ENCODE measurements around the gene PPP1R1B. TPM values are rescaled to one million over a fixed set of nuclear protein-coding genes. Genes with fewer than 3 reads are reported as not detected.

The PPP1R1B gene
- total and polyA plus RNA-seq, 2 of the 4 experiments (the other 2 are of a cell fraction): not detected

GRCh38 chr17:39580082-39580468 is 46.7 kb upstream of the PPP1R1B start:
- Histone ChIP-seq H3K18ac (ENCODE audit: low read depth, low read length) (no peak overlapping the region), H3K56ac (ENCODE audit: extremely low read depth, insufficient read depth, low read length) (no peak overlapping the region), H3K27ac (ENCODE audit: insufficient read depth, low read length) (no peak overlapping the region), H4K8ac (ENCODE audit: low read depth in 2 of 2, low read length in 2 of 2) (no peak overlapping the region), H2AFZ (replicated peaks; ENCODE audit: low read length, poor library complexity) (no peak overlapping the region), H3K4me2 (ENCODE audit: low read depth, low read length) (no peak overlapping the region), H3K9ac (ENCODE audit: low read depth, low read length) (no peak overlapping the region), H2AK9ac (replicated peaks; ENCODE audit: low read depth, low read length, poor library complexity) (no peak overlapping the region), H3K4ac (ENCODE audit: low read depth, low read length) (no peak overlapping the region), H2BK120ac (ENCODE audit: low read depth, low read length) (no peak overlapping the region), H3K9me1 (ENCODE audit: insufficient read depth, low read length) (no peaks in the 10 kb centered on the region), H3K23ac (ENCODE audit: low read depth, low read length) (no peak overlapping the region), H3K4me3 (ENCODE audit: insufficient read depth, low read depth, low read length) (no peak overlapping the region), H3K9me3 (ENCODE audit: control insufficient read depth, insufficient read depth, low read length) (no peaks in the 10 kb centered on the region), H3K79me1 (ENCODE audit: low read depth in 1 of 2, low read length in 2 of 2) (no peaks in the 10 kb centered on the region), H4K5ac (ENCODE audit: low read depth, low read length) (no peak overlapping the region), H3K27me3 (ENCODE audit: control insufficient read depth, insufficient read depth, low read length) (peaks cover 33% of the 10 kb centered on the region), H4K20me1 (ENCODE audit: insufficient read depth, low read length) (no peaks in the 10 kb centered on the region), H2AK5ac (ENCODE audit: low read depth, low read length) (no peak overlapping the region), H2BK15ac (ENCODE audit: low read depth, low read length) (no peak overlapping the region), H4K91ac (ENCODE audit: insufficient read depth, low read depth, low read length) (no peak overlapping the region), H3K14ac (replicated peaks; ENCODE audit: low read depth, low read length) (no peak overlapping the region), H2BK20ac (ENCODE audit: low read depth, low read length) (no peak overlapping the region), H3K4me1 (ENCODE audit: control insufficient read depth, insufficient read depth, low read length) (no peaks in the 10 kb centered on the region), H2BK5ac (ENCODE audit: low read depth, low read length, poor library complexity, severe bottlenecking) (no peak overlapping the region), H3K36me3 (ENCODE audit: control insufficient read depth, insufficient read depth, low read length) (no peaks in the 10 kb centered on the region)
- intact Hi-C loops (cut with micrococcal nuclease) (no loop called here), in situ Hi-C loops (cut with MboI; ENCODE audit: low sequenced_read_pairs) (no loop called here), dilution Hi-C loops (cut with HindIII; ENCODE audit: low sequenced_read_pairs, unreplicated experiment) (no loop called here)
- DNase-seq (no peak), ATAC-seq (ENCODE audit: low read depth) (no peak)
- POLR2A ChIA-PET (ENCODE audit: unreplicated experiment): interaction anchor here (0.6 kb wide), 1 partner anchor 15 kb away, joined by 3 read pairs; no protein-coding TSS in a partner anchor
- WGBS, 2 experiments (ENCODE audit: extremely low coverage in 2 of 2, insufficient read length in 1 of 2): 92% methylated on average over 5 of the region's 7 CpGs; no CpG with 5 or more reads in 1 of the 2 experiments
- TF ChIP-seq BHLHE40 (IDR thresholded peaks at IDR 0.05; ENCODE audit: low read depth, low read length) (no peak), RFX5 (IDR thresholded peaks at IDR 0.05; ENCODE audit: low read depth, low read length) (no peak), FOS (IDR thresholded peaks at IDR 0.05; ENCODE audit: low read depth, low read length) (no peak), RAD21 (IDR thresholded peaks at IDR 0.05; ENCODE audit: low read length) (no peak), MAFK (IDR thresholded peaks at IDR 0.05; ENCODE audit: low read depth, low read length) (no peak), RCOR1 (IDR thresholded peaks at IDR 0.05; ENCODE audit: insufficient replicate concordance, low read length) (no peak), ELK1 (IDR thresholded peaks at IDR 0.05; ENCODE audit: borderline replicate concordance, low read depth, low read length) (no peak), MAZ (IDR thresholded peaks at IDR 0.05; ENCODE audit: borderline replicate concordance, low read depth, low read length) (no peak), NFE2L2 (IDR thresholded peaks at IDR 0.05; ENCODE audit: low read depth, low read length) (no peak), CTCF (conservative IDR thresholded peaks at IDR 0.05; ENCODE audit: low read depth, low read length) (no peak), CHD1 (IDR thresholded peaks at IDR 0.05; ENCODE audit: low read depth, low read length) (no peak), POLR2A (IDR thresholded peaks at IDR 0.05; ENCODE audit: low read depth, low read length) (no peak), CEBPB (IDR thresholded peaks at IDR 0.05; ENCODE audit: low read depth, low read length) (no peak), USF2 (IDR thresholded peaks at IDR 0.05; ENCODE audit: low read depth, low read length) (no peak)
- CTCF ChIA-PET: interaction anchor here (1.1 kb wide), 1 partner anchor 42 kb away, joined by 3 read pairs; no protein-coding TSS in a partner anchor
- no TSS peak for BruUV-seq (replicated peaks)
